Stimulated activated CD4-positive, alpha-beta T cell treated with anti-CD3 and anti-CD28 coated beads, TNF-alpha, amount 100 ng/mL, for 48 hours (primary cell): Measurements from ENCODE around the gene MS4A1.
"Not testable (repeated sequence)": the region's sequence is repeated elsewhere in the genome, so short reads cannot be mapped to it uniquely, and the experiment has no call there.

Source experiments
- DNase-seq, 3 donors: peaks; one replicate each; pipeline ENCODE4 v3.0.0-alpha.2; 2020; ENCODE audit warnings: low read depth in 3 of 3

Gene MS4A1

DNA sequence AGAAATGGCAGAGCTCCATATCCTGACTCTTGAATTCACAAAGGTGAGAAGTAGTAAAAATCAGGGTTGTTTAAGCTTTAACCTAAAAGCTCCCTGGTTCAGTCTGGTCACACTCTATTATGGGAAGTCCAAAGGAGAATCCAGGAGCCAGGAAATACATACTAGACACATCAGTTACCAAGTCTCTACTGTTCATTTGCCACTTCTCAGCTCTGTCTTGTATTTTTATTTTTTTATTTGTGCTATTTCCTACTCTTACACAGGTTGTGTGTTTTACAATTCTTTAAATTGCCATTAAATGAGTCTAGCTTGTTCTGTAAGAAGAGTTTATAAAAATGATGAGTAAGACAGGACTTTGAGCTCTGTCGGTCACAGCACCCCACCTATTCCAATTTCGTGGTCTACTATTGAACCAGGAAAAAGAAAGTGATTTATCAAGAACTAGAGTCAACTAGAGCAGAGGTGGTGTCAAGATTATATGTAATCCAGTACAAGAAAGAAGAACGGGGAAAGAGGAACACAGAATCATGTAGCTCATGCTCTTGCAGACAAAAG lies 46.7 kb downstream of the MS4A1 start:
- DNase-seq = no peak

- DNase-seq = no peak
These were observed 48.7 kb downstream of the MS4A1 start for GRCh38 chr11:60504219-60504905.

DNA sequence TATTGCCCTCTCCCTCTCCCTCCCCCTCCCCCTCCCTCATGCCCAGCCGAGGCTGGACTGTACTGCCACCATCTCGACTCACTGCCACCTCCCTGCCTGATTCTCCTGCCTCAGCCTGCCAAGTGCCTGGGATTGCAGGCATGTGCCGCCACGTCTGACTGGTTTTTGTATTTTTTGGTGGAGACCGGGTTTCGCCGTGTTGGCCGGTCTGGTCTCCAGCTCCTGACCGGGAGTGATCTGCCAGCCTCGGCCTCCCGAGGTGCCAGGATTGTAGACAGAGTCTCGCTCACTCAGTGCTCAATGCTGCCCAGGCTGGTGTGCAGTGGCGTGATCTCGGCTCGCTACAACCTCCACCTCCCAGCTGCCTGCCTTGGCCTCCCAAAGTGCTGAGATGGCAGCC lies 54.0 kb downstream of the MS4A1 start:
- not testable (repeated sequence) for DNase-seq

- DNase-seq = not testable (repeated sequence)
These were observed 54.6 kb downstream of the MS4A1 start for GRCh38 chr11:60510209-60510608.

GRCh38 chr11:60511393-60511792 lies 55.7 kb downstream of the MS4A1 start:
- no peak for DNase-seq

DNA sequence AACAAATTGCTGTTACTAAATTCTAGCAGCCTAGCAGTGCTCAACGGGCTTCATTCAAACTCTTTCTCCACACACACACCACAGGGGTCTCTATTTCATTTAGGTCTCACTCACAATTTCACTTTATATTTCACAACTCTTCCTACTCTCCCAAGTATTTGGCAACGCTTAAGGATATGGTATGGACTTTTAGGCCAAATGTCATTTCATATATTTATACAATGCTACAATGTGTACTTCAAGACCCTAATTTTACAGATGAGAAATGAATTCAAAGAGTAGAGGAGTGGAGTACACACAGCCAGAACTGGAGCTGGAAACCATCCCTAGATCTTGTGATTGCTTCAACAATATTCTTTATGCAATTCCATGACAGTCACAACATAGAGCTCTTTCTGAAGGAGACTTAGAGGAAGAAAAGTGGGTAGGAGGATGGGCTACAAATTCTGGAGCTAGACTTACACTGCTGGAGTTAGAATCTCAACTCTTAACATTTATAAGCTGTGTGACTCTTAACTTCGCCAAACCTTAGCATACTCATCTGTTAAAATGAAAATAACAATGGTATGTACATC lies 57.1 kb downstream of the MS4A1 start:
- DNase-seq = no peak

DNA sequence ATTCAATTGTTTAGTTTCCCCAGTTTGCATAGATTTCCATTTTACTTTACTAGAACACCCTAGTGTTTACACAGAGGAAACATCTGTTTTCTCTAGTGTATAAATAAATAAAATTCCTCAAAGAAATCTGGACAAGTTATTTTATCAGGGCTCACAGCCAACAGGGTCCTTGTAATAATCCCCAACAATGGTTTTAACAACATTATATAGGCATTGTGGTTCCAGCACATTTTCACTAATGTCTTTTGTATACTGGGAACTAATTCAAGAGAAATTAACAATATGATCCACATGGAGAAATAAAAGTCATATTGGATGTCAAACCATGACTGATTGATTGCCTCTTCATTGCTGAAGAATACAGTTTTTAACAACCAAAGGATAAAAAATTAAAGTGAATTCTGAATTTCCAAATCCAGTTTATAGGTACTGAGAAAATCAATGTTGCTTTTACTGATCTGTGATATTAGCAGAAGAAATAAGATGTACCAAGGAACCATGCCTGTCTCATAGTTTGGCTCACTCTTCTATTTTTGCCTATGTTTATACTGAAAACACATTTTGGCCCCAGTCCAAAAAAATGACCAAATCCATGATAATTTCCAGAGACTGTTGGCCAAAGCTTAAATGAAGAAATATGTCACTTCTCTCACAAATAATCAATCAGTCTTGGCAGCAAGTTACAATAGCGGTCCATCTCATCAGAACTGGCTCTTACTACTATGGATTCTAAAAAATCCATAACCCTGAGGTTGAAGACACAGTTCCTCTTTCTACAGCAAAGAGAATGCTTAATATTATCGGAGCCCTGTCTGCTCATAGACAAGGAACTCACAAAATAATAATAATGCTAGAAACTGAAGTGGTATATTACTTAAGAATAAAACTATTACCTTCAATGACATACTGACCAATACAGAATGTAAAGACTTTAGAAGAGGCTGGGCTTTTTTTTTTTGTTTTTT lies 58.1 kb downstream of the MS4A1 start:
- DNase-seq = no peak

DNA sequence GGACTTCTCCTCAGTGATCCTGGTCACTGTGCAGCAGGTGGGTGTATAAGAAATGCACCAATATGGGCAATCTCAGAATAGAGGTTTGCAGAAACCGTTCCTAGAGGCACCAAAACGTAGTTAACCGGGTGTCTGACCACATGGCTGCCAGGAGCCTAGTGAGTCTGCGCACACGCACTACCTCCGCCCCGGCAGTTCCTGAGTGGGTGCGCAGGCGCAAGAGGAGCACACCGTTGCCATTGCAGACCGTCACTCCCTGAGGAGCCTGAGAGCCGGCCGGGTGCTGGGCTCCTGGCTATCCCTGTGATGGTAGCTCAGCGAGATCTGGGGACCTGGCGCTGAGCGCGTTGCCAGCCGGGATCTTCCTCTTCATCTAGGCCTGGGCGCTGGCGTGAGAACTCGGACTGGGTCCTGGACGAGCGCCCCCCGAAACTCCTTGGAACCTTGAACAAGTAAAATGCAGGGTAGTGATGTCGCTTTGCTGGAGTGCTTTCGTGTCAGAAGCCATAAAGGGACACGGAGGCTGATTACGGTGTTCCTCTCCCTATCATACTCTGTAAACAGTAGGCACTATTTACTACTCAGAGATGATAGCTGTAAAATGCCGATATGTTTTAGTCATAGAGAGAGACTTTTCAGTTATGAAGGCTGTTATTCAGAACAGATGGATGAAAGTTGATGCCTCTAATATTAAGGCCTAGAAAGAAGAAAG lies 59.7 kb downstream of the MS4A1 start, which contains the start of gene MS4A13:
MS4A13 (plus strand) TSS at position 249 of the 712 bp plus-strand sequence. CDS start 2,692 bp downstream, outside the sequence.
- no peak for DNase-seq
